CD4-positive, alpha-beta T cell treated with Interleukin-6 for 4 hours (primary cell): ENCODE measurements around the gene APOF.
"Not testable (repeated sequence)": the region's sequence is repeated elsewhere in the genome, so short reads cannot be mapped to it uniquely, and the experiment has no call there.

ENCODE experiments used
- DNase-seq: peaks from one replicate; pipeline ENCODE4 v3.0.0-alpha.2; 2020; ENCODE audit warnings: mixed read lengths

APOF gene, protein sequence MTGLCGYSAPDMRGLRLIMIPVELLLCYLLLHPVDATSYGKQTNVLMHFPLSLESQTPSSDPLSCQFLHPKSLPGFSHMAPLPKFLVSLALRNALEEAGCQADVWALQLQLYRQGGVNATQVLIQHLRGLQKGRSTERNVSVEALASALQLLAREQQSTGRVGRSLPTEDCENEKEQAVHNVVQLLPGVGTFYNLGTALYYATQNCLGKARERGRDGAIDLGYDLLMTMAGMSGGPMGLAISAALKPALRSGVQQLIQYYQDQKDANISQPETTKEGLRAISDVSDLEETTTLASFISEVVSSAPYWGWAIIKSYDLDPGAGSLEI

DNA sequence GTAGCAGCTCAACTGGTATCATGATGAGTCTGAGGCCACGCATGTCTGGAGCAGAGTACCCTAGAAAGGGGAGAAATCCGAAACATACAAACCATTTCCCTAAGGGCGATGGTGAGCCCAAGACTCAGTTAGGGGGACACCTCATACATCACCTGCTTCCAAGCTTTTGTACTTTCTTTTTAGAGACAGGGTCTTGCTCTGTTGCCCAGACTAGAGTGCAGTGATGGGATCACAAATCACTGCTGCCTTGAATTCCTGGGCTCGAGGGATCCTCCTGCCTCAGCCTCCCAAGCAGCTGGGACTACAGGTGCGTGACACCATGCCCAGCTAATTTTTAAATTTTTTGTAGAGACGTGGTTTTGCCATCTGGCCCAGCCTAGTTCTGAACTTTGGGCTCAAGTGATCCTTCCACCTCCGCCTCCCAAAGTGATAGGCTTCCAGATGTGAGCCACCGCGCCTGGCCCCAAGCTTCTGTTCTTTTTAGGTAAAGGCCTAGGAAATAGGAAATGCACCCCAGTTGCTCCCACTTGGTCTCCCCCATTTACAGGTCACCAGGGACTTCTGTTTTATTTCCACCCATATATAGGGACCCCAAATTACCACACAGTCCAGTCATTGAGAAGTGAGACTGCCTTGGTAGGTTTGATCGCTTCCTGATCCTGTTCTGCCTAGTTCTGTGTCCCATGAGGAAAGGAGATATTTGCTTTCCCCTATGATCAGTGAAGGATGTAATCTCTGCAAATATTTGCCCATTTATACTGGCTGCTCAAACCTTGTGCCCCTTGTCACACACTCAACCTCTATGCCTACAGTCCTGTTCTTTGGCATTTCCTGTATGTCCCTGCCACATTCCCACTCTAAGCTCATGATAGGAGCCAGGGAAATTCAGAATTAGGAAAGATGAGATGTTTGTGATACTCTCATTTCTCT lies at the start of gene APOF:
TSS of gene APOF (minus strand) at position 728 of the 930 bp plus-strand sequence. CDS start at position 616, 112 bp downstream.
- no peak for DNase-seq

DNA sequence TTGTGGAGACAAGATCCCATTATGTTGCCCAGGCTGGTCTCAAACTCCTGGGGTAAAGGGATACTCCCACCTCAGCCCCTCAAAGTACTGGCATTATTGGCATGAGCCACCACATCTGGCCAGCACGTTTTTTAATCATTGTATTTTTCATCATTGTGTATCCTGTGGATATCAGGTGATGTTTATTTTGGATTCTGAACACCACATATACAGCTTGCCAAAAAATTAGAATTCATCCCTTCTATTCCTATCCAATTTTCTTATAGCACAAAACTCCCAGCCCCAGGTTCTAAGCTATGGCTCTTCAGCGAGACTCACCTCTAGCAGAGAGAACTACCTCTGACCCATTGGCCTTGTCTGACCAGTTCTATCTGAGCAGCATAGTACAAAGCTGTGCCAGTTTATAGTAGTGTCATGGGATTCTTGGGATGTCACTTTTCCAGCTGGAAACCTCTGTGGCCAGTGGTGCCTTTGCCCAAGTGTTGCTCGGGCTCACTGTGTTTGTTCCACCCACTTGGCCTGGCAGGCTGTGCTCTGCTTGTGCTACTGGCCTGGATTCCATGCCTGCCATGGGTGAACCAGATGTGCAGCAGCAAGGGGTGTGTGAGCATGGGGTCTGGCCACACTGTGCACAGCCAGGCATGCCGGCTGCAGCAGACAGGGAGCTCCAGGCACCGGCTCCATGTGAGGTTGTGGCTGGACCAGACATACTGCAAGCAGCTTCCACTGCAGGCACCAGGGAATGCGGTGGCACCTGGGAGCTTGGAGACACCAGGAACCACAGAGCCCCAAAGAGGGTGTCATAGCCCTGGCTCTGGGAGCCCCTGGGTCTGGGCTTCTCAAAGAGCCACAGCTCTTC lies 49.4 kb upstream of the APOF start:
- no peak for DNase-seq

DNA sequence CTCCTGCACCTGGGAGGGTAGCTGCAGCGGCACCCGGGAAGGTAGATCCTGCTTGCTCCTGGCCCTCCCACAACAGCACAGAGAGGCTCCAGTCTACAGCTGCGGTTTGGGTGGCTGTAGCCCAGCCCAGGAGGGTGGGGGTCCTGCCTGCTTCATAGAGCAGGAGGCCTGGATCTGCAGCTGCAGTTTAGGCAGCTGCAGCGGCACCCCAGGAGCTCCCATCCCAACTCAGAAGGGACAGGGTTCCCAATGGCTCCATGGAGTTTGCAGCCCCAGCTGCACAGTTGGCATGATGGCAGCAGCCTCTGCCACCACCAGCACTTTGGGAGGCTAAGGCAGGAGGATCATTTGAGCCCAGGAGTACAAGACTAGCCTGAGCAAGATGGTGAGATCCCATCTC lies 48.1 kb upstream of the APOF start:
- no peak for DNase-seq

DNA sequence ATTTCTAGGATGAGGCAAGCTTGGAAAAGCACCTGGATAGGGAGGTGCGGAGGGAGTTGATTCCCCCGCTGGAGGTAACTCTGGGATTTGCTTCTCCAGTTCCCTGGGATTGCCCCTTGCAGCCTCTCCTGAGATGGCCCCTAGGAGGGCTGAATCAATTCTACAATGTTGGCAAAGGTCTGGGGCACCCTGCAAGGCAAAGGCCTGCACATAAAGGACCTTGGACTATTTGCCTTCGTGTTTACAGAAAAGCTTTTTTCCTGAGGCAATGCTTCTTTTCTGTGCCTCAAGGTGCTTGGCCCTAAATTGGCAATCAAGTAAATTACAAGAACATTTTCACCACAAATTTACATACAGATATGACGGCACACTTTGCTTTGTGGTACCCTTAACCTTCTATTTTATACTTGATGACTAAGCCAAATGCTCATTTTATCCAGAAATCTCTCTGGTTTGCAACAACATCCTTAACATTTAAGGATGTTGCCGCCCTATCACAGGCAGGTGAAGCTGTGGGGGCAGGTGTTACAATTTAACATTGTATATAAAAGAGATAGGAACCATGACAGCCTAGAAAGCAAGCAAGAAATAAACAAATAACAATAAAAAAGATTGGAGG lies 46.3 kb upstream of the APOF start:
- no peak for DNase-seq

DNA sequence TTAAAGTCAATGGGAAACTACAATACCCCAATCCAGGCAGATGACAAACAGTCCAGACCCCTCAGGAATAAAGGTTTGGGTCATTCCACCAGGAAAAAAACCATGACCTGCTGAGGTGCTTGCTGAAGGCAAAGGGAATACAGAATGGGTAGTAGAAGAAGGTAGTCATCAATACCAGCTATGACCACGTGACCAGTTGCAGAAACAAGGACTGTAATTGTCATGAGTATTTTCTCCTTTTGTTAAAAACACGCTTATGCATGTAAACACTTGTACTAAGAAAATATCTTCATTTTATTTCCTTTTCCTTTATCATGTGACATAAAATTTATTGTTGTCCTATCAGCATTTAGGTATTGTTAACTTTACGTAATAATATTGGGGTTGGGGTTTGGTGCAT lies 41.6 kb upstream of the APOF start:
- DNase-seq, result not testable (repeated sequence)

DNA sequence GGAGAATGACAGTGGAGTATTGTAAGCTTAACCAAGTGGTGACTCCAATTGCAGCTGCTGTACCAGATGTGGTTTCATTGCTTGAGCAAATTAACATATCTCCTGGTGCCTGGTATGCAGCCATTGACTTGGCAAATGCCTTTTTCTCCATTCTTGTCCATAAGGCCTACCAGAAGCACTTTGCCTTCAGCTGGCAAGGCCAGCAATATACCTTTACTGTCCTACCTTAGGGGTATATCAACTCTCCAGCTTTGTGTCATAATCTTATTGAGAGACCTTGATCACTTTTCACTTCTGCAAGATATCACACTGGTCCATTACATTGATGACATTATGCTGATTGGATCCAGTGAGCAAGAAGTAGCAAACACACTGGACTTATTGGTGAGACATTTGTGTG lies 39.0 kb upstream of the APOF start:
- DNase-seq, result not testable (repeated sequence)

DNA sequence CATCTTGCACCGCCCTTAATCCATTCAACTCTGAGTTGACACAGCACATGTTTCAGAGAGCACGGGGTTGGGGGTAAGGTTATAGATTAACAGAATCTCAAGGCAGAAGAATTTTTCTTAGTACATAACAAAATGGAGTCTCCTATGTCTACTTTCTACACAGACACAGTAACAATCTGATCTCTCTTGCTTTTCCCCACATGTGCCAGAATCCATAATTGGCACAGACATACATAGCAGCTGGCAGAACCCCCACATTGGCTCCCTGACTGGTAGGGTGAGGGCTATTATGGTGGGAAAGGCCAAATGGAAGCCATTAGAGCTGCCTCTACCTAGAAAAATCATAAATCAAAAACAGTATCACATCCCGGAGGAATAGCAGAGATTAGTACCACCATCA lies 38.5 kb upstream of the APOF start:
- not testable (repeated sequence) for DNase-seq

DNA sequence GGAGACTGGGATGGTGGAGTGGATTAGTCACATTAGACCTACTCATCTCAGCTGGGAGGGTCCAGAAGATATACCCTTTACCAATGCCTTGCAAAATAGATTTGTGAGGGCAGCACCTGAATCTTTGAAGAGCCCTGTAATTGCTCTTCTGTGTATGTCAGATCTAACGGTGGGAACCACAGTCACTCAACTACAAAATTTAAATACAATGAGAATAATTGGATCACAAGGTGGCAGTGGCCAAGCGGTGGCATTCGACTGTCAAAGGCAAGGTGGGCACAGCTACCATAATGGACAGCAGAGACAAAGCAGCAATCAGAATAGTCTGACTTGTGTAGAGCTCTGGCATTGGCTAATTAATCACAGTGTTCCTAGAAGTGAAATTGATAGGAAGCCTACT lies 36.8 kb upstream of the APOF start:
- DNase-seq, result not testable (repeated sequence)

DNA sequence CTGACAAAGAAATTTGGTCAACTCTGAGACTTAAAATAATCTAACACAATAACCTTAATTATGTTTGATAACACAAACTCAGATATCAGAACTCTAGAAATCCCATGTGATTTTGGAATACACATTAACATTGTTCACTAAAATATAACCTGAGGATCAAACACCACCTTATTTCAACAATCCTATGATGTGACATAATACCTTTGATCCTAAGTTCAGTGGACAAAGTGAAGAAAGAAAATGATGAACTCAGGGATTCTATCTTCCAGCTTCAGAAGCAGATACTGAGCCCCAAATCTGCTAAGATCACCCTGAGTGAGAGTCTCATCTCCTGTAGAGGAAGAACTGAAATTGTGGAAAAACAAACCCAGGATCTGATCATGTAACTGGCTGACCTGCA lies 35.7 kb upstream of the APOF start:
- no peak for DNase-seq

DNA sequence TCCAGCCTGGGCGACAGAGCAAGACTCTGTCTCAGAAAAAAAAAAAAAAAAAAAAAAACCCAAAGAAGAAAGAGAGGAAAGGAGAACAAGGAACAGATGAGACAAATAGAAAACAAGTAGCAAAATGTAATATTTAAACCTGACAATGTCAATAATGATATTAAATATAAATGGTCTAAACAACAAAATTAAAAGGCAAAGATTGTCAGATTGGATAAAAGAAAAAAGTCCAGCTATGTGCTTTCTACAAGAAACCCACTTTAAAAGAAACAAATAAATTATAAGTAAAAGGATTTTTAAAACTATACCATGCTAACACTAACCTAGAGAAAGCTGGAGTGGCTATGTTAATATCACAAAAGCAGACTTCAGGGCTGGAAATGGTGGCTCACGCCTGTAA lies 29.7 kb upstream of the APOF start:
- no peak for DNase-seq

DNA sequence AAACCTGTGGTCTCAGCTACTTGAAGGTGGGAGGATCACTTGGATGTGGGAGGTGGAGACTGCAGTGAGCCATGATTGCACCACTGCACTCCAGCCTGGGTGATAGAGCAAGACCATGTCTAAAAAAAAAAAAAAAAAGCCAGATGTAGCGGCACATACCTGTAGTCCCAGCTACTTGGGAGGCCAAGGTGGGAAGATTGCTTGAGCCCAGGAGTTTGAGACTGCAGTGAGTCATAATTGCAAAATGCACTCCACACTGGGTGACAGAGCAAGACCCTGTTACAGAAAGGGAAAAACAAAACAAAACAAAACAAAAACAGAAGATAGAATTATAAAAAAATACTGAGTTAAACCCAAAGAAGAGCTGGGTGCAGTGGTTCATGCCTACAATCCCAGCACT lies 29.1 kb upstream of the APOF start:
- DNase-seq, result no peak

DNA sequence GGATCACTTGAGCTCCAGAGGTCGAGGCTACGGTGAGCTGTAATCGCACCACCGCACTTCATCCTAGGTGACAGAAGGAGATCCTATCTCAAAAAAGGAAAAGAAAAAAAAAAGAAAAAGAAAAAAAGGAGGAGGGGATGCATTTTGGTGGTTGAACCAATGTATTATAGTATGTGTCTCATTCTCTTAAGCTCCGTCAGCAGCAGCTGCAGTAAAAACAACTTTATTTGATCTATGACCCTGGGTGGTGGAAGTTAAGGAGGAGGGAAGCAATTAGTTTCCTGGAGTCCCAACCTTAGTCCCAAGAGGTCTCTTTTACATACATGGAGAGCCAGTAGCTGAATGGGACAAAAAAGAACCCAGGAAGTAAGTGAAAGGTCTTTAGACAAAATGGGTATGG lies 26.8 kb upstream of the APOF start:
- DNase-seq, result no peak

DNA sequence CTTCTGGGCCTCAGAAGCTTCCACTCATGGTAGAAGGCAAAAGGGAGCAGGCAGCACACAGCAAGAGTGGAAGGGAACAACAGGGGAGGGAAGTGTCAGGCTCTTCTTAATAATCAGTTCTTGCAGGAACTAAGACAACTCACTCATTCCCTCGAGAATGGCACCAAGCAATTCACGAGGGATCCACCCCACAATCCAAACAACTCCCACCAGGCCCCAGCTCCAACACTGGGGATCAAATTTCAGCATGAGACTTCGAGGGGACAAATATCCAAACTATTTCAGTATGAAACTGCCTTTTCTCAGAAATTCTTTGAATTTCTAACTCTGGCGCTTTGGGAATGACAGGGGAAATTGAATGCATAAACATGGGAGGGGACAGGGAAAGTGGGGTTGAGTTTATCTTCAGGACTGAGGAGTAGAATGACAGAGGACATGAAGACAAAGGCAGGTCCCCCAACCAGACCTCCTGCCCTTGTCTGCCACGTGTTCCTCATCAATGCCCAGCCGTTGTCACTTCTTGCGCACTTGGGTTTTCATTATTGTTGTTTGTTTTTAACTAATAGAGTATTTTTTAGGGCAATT lies 24.6 kb upstream of the APOF start:
- no peak for DNase-seq

DNA sequence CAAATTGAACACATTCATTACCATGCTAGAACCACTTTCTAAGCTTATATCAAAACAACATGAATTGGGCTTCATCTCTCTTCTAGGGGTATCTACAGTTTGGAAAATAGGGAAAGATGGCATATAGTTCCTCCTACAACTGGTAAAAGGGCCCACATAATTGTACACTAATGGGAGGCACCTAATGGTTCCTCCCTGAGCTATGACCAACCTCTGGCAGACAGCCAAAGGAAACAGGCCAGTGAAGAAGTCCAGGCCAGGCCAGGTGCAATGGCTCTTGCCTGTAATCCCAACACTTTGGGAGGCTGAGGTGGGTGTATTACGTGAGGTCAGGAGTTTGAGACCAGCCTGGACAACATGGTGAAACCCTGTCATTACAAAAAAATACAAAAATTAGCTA lies 23.2 kb upstream of the APOF start:
- DNase-seq, result no peak

DNA sequence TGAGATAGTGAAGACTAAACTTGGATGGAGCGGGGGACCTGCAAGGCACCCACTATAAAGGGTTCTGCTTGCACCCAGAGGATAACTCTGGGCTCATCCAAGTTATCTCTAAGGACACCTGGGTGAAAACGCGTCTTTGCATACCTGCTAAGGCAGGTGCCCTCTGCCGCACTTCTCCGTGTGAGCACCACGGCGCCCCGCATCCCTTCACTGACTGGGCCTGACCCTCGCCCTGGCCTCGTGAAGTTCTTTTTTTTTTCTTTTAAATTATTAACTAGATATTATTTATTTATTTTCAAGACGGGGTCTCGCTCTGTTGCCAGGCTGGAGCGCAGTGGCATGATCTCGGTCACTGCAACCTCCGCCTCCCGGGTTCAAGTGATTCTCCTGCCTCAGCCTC lies 20.0 kb upstream of the APOF start:
- DNase-seq, result no peak

DNA sequence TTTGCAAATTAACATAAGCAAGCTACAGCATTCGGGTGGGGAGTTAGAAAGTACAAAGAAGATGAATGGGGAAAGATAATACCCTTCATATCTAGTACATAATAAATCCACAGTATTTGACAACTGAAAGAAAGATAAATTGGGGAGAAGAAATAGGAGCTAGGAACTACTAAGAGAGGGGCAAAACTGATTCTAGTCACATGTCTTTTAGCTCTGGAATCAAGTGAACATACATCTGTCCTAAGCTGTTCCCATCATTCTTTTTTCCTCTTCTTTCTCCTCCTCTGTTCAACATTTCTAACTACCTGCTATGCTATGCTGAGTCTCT lies 15.3 kb upstream of the APOF start:
- DNase-seq, result no peak

DNA sequence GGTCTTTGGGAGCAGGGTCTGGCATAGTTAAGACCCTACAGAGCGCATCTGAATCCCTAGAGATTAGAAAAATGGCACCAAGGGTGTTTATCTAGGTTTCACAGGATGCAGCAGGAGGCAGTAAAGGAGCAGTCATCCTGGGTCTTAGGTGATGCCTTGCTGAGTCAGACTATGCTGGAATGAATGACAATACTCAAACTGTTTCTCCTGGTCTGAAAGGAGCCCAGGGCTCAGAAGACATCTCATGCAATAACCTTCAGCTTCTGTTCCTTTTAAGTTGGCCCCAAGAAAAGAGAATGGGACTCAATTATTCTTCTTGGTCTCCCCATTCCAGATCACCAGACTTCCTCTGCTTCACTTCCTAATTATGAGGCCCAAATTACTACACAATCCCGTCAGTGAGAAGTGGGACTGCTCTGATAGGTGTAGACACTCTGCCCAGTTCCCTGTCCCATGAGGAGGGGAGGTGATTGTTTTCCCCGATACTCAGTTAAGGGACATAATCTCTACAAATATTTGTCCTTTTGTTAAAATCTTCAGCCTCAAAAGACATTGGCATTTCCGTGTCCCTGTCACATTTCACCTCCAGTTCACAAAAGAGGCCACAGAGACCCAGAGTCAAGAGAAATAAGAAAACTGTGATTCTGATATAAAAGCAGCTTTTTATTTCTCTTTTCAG lies 14.8 kb upstream of the APOF start:
- no peak for DNase-seq

DNA sequence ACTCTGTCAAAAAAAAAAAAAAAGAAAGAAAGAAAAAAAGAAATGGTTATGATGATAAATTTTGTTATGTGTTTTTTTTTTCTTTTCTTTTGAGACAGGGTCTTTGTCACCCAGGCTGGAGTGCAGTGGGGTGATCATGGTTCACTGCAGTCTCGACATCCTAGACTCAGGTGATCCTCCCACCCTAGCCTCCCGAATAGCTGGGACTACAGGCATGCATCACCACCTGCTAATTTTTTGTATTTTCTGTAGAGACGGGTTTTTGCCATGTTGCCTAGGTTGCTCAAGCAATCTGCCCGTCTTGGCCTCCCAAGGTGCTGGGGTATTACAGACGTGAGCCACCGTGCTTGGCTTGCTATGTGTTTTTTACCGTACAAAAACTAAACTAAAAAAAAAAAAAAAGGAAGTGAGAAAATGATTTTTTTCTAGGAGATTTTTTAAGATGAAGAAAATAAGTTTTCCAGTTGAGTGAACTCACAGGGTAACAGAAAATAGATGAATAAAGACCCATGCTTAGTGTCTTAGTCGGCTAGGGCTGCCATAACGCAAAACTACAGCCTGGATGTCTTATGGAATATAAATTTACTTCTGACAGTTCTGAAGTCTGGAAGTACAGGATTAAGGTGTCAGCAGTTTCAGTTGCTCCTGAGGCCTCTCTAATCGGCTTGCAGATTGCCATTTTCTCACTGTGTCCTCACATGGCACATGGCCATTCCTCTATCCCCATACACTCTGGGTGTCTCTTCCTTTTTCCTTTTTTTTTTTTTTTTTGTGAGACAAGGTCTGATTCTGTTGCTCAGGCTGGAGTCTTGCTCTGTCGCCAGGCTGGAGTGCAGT lies 13.2 kb upstream of the APOF start:
- no peak for DNase-seq

DNA sequence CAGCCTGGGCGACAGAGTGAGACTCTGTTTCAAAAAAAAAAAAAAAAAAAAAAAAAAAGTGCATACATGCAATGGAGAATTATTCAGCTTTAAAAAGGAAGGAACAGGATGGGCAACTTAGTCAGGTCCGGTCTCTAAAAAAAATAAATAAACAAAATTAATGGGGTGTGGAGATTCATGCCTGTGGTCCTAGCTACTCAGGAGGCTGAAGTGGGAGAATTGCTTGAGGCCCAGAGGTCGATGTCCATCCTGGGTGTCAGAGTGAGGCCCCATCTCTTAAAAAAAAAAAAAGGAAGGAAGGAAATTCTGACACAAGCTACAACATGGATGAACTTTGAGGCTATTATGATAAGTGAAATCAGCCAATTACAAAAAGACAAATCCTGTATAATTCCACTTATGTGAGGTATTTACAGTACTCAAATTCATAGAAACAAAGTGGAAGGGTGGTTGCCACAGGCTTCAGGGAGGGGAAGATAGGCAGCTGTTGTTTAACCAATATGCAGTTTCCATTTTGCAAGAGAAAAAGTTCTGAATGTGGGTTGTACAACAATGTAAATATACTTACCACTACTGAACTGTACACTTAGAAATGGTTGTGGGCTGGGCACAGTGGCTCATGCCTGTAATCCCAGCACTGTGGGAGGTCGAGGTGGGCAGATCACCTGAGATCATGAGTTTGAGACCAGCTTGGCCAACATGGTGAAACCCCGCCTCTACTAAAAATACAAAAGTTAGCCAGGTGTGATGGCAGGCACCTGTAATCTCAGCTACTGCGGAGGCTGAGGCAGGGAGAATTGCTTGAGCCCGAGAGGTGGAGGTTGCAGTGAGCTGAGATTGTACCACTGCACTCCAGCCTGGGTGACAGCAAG lies 12.3 kb upstream of the APOF start:
- no peak for DNase-seq

DNA sequence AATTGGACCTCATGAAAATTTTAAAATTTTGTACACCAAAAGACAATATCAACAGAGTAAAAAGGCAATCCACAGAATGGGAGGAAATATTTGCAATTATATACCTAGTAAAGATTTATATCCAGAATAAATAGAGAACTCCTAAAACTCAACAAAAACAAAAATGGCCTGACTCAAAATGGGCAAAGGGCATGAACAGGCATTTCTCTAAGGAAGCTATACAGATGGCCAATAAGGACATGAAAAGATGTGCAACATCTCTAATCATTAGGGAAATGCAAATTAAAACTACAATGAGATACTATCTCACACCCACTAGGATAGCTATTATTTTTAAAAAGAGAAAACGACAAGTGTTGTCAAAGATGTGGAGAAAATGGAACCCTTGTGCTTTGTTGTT lies 10.9 kb upstream of the APOF start:
- DNase-seq, result no peak
